ENCODE data around the gene PDIA6.

The PDIA6 gene

GRCh38 chr2:10794876-10795275 is 17.7 kb downstream of the PDIA6 start:
- no peak for TF ChIP-seq ZNF565 (CRISPR knock-in tag; conservative IDR thresholded peaks at IDR 0.05; ENCODE audit: low read depth)
- TF ChIP-seq ZNF70 (CRISPR knock-in tag; IDR thresholded peaks at IDR 0.05), result no peak
- ATAC-seq, result no peak

GRCh38 chr2:10793816-10794215 is 18.8 kb downstream of the PDIA6 start:
- ATAC-seq, result no peak
- no peak for TF ChIP-seq ZNF70 (CRISPR knock-in tag; IDR thresholded peaks at IDR 0.05)

DNA sequence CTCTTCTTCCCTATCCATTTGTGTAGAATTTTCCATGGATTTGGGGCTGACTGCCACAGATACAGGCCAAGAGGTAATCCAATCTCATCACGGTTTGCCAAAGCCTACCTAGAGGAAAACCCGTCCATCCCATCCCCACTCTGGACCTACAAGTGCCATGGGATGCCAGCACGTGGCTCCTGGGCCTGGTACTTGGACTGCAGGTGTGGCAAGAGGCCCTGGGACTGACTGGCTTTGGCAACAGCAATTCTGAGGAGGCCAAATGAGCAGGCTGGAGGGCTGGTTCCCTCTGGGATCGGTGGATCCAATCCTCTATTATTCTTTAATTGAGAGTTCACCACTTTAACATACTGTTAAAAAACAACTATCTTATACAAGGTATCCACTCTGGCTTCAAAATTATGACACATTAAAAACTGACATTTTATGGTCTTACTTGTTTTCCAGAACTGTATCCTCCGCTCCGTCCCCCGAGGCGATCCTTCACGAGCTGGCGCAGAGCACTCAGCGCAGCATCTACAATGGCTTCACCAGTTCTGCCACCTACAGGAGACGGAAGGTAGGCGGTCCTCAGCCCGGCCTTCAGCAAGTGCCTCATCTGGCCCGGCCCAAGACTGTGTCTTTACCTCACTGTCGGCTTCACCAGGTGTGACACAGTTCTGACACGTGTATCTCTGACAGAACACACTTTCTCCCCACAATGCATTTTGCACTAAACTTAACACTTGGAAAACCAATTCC is 19.8 kb downstream of the PDIA6 start:
- ATAC-seq, result peak; percentile 53; the same call in 2 of the 3 replicates
- no peak for TF ChIP-seq ARNTL (CRISPR knock-in tag; IDR thresholded peaks at IDR 0.05; ENCODE audit: borderline replicate concordance, low read depth)
- no peak for TF ChIP-seq PPARA (CRISPR knock-in tag; IDR thresholded peaks at IDR 0.05; ENCODE audit: borderline replicate concordance)
- TF ChIP-seq, protein P1, sequence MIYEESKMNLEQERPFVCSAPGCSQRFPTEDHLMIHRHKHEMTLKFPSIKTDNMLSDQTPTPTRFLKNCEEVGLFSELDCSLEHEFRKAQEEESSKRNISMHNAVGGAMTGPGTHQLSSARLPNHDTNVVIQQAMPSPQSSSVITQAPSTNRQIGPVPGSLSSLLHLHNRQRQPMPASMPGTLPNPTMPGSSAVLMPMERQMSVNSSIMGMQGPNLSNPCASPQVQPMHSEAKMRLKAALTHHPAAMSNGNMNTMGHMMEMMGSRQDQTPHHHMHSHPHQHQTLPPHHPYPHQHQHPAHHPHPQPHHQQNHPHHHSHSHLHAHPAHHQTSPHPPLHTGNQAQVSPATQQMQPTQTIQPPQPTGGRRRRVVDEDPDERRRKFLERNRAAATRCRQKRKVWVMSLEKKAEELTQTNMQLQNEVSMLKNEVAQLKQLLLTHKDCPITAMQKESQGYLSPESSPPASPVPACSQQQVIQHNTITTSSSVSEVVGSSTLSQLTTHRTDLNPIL (CRISPR knock-in tag; IDR thresholded peaks at IDR 0.05; ENCODE audit: low read depth), result no peak
- no peak for TF ChIP-seq ESRRG (CRISPR knock-in tag; IDR thresholded peaks at IDR 0.05)
- no peak for TF ChIP-seq BACH2 (CRISPR knock-in tag; IDR thresholded peaks at IDR 0.05; ENCODE audit: borderline replicate concordance)
- no peak for TF ChIP-seq POU6F1 (CRISPR knock-in tag; IDR thresholded peaks at IDR 0.05; ENCODE audit: borderline replicate concordance, low read depth)
- TF ChIP-seq GLIS3 (CRISPR knock-in tag; IDR thresholded peaks at IDR 0.05), result no peak
- no peak for TF ChIP-seq SNAI2 (CRISPR knock-in tag; IDR thresholded peaks at IDR 0.05)

DNA sequence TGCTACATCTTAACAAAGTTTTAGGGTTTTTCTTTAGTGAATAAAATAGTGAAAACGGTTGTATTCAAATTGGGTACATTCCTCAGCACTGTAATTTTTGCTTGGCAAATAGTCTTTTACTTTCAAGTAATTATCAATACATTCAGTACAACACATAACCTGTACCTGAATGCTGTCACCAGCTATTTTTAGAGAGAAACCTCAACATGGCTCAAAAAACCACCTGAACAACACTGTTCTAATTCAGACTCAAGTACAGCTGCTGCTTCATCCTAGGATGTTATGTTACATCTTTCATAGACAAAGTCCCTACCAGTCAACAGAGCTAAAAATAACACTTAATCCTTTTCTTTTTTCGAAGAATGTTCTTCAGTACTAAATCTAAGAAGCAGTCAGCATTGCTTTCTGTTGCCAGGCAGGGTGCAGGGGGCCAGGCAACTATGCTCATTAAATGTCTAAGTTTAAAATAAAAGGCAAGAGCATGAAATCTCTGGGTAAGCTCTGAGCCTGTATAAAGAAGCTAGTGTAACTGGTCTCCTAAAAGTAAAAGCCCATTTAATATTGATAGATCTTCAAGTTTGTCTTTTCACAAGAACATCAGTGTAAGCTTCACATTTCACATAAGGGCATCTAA is 20.5 kb downstream of the PDIA6 start:
- no peak for TF ChIP-seq RARB (CRISPR knock-in tag; IDR thresholded peaks at IDR 0.05)
- TF ChIP-seq, protein P1 (CRISPR knock-in tag; IDR thresholded peaks at IDR 0.05; ENCODE audit: low read depth), result no peak
- TF ChIP-seq ZNF8 (CRISPR knock-in tag; IDR thresholded peaks at IDR 0.05), result no peak
- no peak for TF ChIP-seq OSR1 (CRISPR knock-in tag; IDR thresholded peaks at IDR 0.05)
- TF ChIP-seq ZFP30 (CRISPR knock-in tag; IDR thresholded peaks at IDR 0.05), result no peak
- no peak for TF ChIP-seq ZNF565 (CRISPR knock-in tag; conservative IDR thresholded peaks at IDR 0.05; ENCODE audit: low read depth)
- TF ChIP-seq ESRRG (CRISPR knock-in tag; IDR thresholded peaks at IDR 0.05), result no peak
- TF ChIP-seq GLIS3 (CRISPR knock-in tag; IDR thresholded peaks at IDR 0.05), result no peak
- no peak for TF ChIP-seq POU6F1 (CRISPR knock-in tag; IDR thresholded peaks at IDR 0.05; ENCODE audit: borderline replicate concordance, low read depth)
- no peak for TF ChIP-seq ZC3H10 (CRISPR knock-in tag; IDR thresholded peaks at IDR 0.05)
- no peak for TF ChIP-seq ISL1 (CRISPR knock-in tag; IDR thresholded peaks at IDR 0.05)
- no peak for TF ChIP-seq ZFP3 (CRISPR knock-in tag; IDR thresholded peaks at IDR 0.05)
- no peak for TF ChIP-seq TOX (CRISPR knock-in tag; IDR thresholded peaks at IDR 0.05; ENCODE audit: borderline replicate concordance)
- TF ChIP-seq PATZ1 (CRISPR knock-in tag; IDR thresholded peaks at IDR 0.05; ENCODE audit: borderline replicate concordance), result no peak
- TF ChIP-seq BACH2 (CRISPR knock-in tag; IDR thresholded peaks at IDR 0.05; ENCODE audit: borderline replicate concordance), result no peak
- ATAC-seq, result no peak

All from SK-N-SH treated with all-trans-retinoic acid at 6 μM for 48 hours (cell line).